ENCODE data around the gene SMARCA2.

DNA sequence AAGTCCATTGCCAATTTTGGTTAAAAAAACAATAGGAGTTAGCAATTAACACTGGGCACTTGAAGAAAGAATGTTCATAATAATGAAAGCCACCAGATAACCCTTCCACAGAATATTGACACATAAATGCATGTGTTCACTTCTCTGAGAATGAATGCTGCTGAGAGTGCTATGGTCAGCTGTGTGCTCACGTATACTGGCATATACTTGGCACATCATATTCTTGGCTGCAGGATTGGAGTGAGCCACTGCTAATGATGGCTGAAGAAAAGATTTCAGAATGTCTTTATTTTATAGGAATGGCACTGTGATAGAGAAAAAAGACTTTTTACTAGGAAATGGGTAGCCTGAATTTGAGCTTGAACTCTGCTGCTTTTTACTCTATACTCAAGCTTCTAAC, 46.0 kb upstream of the SMARCA2 start:
- TF ChIP-seq EP300 (IDR thresholded peaks at IDR 0.05) (no peak), POLR2A (IDR thresholded peaks at IDR 0.05; ENCODE audit: low read depth) (no peak), CTCF (IDR thresholded peaks at IDR 0.05) (no peak), POLR2AphosphoS5 (IDR thresholded peaks at IDR 0.05) (no peak)

Measured in esophagus muscularis mucosa (tissue), 4 donors.